HEK293 (cell line): Measurements from ENCODE around the gene C1RL.

Experiments
- CTCF ChIA-PET: fragments of 350-600 bp; formaldehyde crosslinking; extraction: SDS; loops from one replicate; lab custom pipeline; 2021; ENCODE audit warnings: antibody characterized with exemption; lab: Yijun Ruan, JAX
- POLR2A ChIA-PET: fragments of 300-600 bp; formaldehyde crosslinking; extraction: SDS; loops from one replicate; lab custom pipeline; 2020; ENCODE audit warnings: antibody characterized with exemption, inconsistent platforms; lab: Yijun Ruan, JAX
- H3K27ac ChIP-seq: fragments of 200-500 bp; sonication (Bioruptor generic); 2 replicates; pipeline ENCODE4 v1.5.1; 2014; ENCODE audit warnings: low read depth, low read length, control low read depth, inconsistent platforms; ENCODE audit errors: extremely low read depth
- H3K36me3 ChIP-seq, 2 experiments: fragments of 200-500 bp in 1 of 2; sonication (Bioruptor generic) in 1 of 2; 1 replicate in 1 of 2; 2 replicates in 1 of 2; pipeline ENCODE4 v1.5.1; 2014 to 2017; ENCODE audit warnings: inconsistent platforms in 2 of 2, low read length in 2 of 2; ENCODE audit not compliant: control insufficient read depth in 2 of 2, insufficient read depth in 1 of 2
- H3K4me1 ChIP-seq: fragments of 200-500 bp; sonication (Bioruptor generic); 2 replicates; pipeline ENCODE4 v1.5.1; 2014; ENCODE audit warnings: mild to moderate bottlenecking, low read length, inconsistent platforms; ENCODE audit not compliant: control insufficient read depth, insufficient read depth
- H3K4me3 ChIP-seq: 2 replicates; pipeline ENCODE4 v1.5.1; 2011; ENCODE audit warnings: low read depth, mild to moderate bottlenecking, control low read depth, low read length, moderate library complexity
- H3K9me3 ChIP-seq: fragments of 200-500 bp; sonication (Bioruptor generic); 2 replicates; pipeline ENCODE4 v1.5.1; 2014; ENCODE audit warnings: low read depth, low read length, inconsistent platforms; ENCODE audit not compliant: control insufficient read depth, insufficient read depth
- BCL11B ChIP-seq: fragments of 450-650 bp; formaldehyde crosslinking; IDR thresholded peaks from 2 replicates; pipeline ENCODE4 v1.5.1; 2016; ENCODE audit warnings: low read depth, missing biosample characterization, missing genetic modification characterization
- CTCF ChIP-seq: fragments of 450-650 bp; formaldehyde crosslinking; IDR thresholded peaks from 2 replicates; pipeline ENCODE4 v1.5.1; 2016; ENCODE audit warnings: missing biosample characterization, missing genetic modification characterization
- GLIS1 ChIP-seq: fragments of 450-650 bp; formaldehyde crosslinking; IDR thresholded peaks from 2 replicates; pipeline ENCODE4 v1.5.1; 2016; ENCODE audit warnings: missing biosample characterization, missing genetic modification characterization
- GLIS2 ChIP-seq: fragments of 450-650 bp; formaldehyde crosslinking; IDR thresholded peaks from 2 replicates; pipeline ENCODE4 v1.5.1; 2016; ENCODE audit warnings: missing biosample characterization, missing genetic modification characterization
- HOXC10 ChIP-seq: sonication (generic); formaldehyde crosslinking; IDR thresholded peaks from 2 replicates; pipeline ENCODE4 v1.8.1; 2023; ENCODE audit warnings: mild to moderate bottlenecking, missing genetic modification reagents
- KLF16 ChIP-seq: fragments of 450-650 bp; formaldehyde crosslinking; IDR thresholded peaks from 2 replicates; pipeline ENCODE4 v1.5.1; 2017; ENCODE audit warnings: missing biosample characterization, missing genetic modification characterization
- SALL2 ChIP-seq: fragments of 450-650 bp; formaldehyde crosslinking; IDR thresholded peaks from 2 replicates; pipeline ENCODE4 v1.5.0; 2017; ENCODE audit warnings: missing biosample characterization, mild to moderate bottlenecking, missing genetic modification characterization, borderline replicate concordance
- SCRT1 ChIP-seq: fragments of 450-650 bp; formaldehyde crosslinking; IDR thresholded peaks from 2 replicates; pipeline ENCODE4 v1.5.1; 2016; ENCODE audit warnings: missing biosample characterization, missing genetic modification characterization, borderline replicate concordance
- SP7 ChIP-seq: fragments of 450-650 bp; formaldehyde crosslinking; IDR thresholded peaks from 2 replicates; pipeline ENCODE4 v1.5.1; 2016; ENCODE audit warnings: missing biosample characterization, missing genetic modification characterization
- ZBTB20 ChIP-seq: fragments of 450-650 bp; formaldehyde crosslinking; IDR thresholded peaks from 2 replicates; pipeline ENCODE4 v1.5.1; 2016; ENCODE audit warnings: missing biosample characterization, missing genetic modification characterization
- ZFP69B ChIP-seq: fragments of 450-650 bp; formaldehyde crosslinking; IDR thresholded peaks from 2 replicates; pipeline ENCODE4 v1.5.1; 2016; ENCODE audit warnings: missing biosample characterization, missing genetic modification characterization
- ZNF132 ChIP-seq: fragments of 450-650 bp; formaldehyde crosslinking; IDR thresholded peaks from 2 replicates; pipeline ENCODE4 v1.5.1; 2017; ENCODE audit warnings: missing biosample characterization, missing genetic modification characterization, borderline replicate concordance
- ZNF146 ChIP-seq: fragments of 450-650 bp; formaldehyde crosslinking; IDR thresholded peaks from 2 replicates; pipeline ENCODE4 v1.5.1; 2016; ENCODE audit warnings: missing biosample characterization, missing genetic modification characterization
- ZNF211 ChIP-seq: fragments of 450-650 bp; formaldehyde crosslinking; IDR thresholded peaks from 2 replicates; pipeline ENCODE4 v1.5.1; 2016; ENCODE audit warnings: low read depth, missing biosample characterization, missing genetic modification characterization
- ZNF302 ChIP-seq: fragments of 450-650 bp; formaldehyde crosslinking; IDR thresholded peaks from 2 replicates; pipeline ENCODE4 v1.5.1; 2016; ENCODE audit warnings: missing biosample characterization, missing genetic modification characterization, low read depth
- ZNF529 ChIP-seq: fragments of 450-650 bp; formaldehyde crosslinking; IDR thresholded peaks from 2 replicates; pipeline ENCODE4 v1.5.1; 2017; ENCODE audit warnings: missing genetic modification characterization, missing biosample characterization; ENCODE audit not compliant: insufficient replicate concordance
- ZNF549 ChIP-seq: fragments of 450-650 bp; IDR thresholded peaks from 2 replicates; pipeline ENCODE4 v1.5.1; 2018; ENCODE audit warnings: missing biosample characterization, missing genetic modification characterization, mild to moderate bottlenecking, inconsistent platforms, moderate library complexity
- ZNF558 ChIP-seq: fragments of 450-650 bp; formaldehyde crosslinking; IDR thresholded peaks from 2 replicates; pipeline ENCODE4 v1.5.1; 2016; ENCODE audit warnings: missing biosample characterization, missing genetic modification characterization
- ZNF624 ChIP-seq: fragments of 450-650 bp; formaldehyde crosslinking; IDR thresholded peaks from 2 replicates; pipeline ENCODE4 v1.5.1; 2017; ENCODE audit warnings: missing biosample characterization, missing genetic modification characterization
- ZNF830 ChIP-seq: fragments of 450-650 bp; IDR thresholded peaks from 2 replicates; pipeline ENCODE4 v1.5.0; 2018; ENCODE audit warnings: missing biosample characterization, missing genetic modification characterization, low read depth, mild to moderate bottlenecking, moderate library complexity
- TF ChIP-seq, protein P1 (sequence below): fragments of 450-650 bp; IDR thresholded peaks from 2 replicates; pipeline ENCODE4 v1.5.1; 2018; ENCODE audit warnings: missing biosample characterization, mild to moderate bottlenecking, missing genetic modification characterization
- TF ChIP-seq, protein P2 (sequence below): fragments of 450-650 bp; formaldehyde crosslinking; IDR thresholded peaks from 2 replicates; pipeline ENCODE4 v1.5.1; 2016; ENCODE audit warnings: missing biosample characterization, missing genetic modification characterization
- TF ChIP-seq, protein P3 (sequence below): fragments of 450-650 bp; formaldehyde crosslinking; IDR thresholded peaks from 2 replicates; pipeline ENCODE4 v1.5.1; 2017; ENCODE audit warnings: missing biosample characterization, missing genetic modification characterization
- TF ChIP-seq, protein P4 (sequence below): fragments of 450-650 bp; formaldehyde crosslinking; IDR thresholded peaks from 2 replicates; pipeline ENCODE4 v1.5.1; 2016; ENCODE audit warnings: missing biosample characterization, missing genetic modification characterization, low read depth
- TF ChIP-seq, protein P5 (sequence below): fragments of 450-650 bp; formaldehyde crosslinking; IDR thresholded peaks from 2 replicates; pipeline ENCODE4 v1.5.0; 2017; ENCODE audit warnings: missing biosample characterization, missing genetic modification characterization, borderline replicate concordance

C1RL gene

GRCh38 chr12:7066596-7066995 lies 42.4 kb downstream of the C1RL start:
- Histone ChIP-seq H3K9me3 (no peaks in the 10 kb centered on the region), H3K4me1 (no peaks in the 10 kb centered on the region), H3K4me3 (no peak overlapping the region), H3K27ac (no peak overlapping the region), H3K36me3 (no peaks in the 10 kb centered on the region)
- ChIA-PET CTCF (interaction anchor here (0.7 kb wide), 1 partner anchor 1154 kb away, joined by 3 read pairs; no protein-coding TSS in a partner anchor), POLR2A (no interaction called here)
- no peak for TF ChIP-seq ZNF302 (tag by site-specific recombination)
- no peak for TF ChIP-seq ZNF146 (tag by site-specific recombination)
- no peak for TF ChIP-seq ZFP69B (tag by site-specific recombination)
- TF ChIP-seq, protein P1, sequence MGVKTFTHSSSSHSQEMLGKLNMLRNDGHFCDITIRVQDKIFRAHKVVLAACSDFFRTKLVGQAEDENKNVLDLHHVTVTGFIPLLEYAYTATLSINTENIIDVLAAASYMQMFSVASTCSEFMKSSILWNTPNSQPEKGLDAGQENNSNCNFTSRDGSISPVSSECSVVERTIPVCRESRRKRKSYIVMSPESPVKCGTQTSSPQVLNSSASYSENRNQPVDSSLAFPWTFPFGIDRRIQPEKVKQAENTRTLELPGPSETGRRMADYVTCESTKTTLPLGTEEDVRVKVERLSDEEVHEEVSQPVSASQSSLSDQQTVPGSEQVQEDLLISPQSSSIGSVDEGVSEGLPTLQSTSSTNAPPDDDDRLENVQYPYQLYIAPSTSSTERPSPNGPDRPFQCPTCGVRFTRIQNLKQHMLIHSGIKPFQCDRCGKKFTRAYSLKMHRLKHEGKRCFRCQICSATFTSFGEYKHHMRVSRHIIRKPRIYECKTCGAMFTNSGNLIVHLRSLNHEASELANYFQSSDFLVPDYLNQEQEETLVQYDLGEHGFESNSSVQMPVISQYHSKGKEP (tag by site-specific recombination), result no peak
- no peak for TF ChIP-seq SCRT1 (tag by site-specific recombination)
- no peak for TF ChIP-seq HOXC10 (CRISPR knock-in tag)
- TF ChIP-seq ZNF830 (tag by site-specific recombination), result no peak
- no peak for TF ChIP-seq CTCF (tag by site-specific recombination)

GRCh38 chr12:7065073-7065623 lies 43.9 kb downstream of the C1RL start:
- H3K36me3 ChIP-seq, result no peaks in the 10 kb centered on the region
- POLR2A ChIA-PET, result no interaction called here
- no peaks in the 10 kb centered on the region for H3K9me3 ChIP-seq
- TF ChIP-seq ZBTB20 (tag by site-specific recombination), result no peak
- no peak for TF ChIP-seq ZNF549
- TF ChIP-seq BCL11B, result no peak
- no peak for TF ChIP-seq ZNF624 (tag by site-specific recombination)
- no peak for TF ChIP-seq SALL2
- no peak for TF ChIP-seq ZNF132 (tag by site-specific recombination)
- TF ChIP-seq, protein P2, sequence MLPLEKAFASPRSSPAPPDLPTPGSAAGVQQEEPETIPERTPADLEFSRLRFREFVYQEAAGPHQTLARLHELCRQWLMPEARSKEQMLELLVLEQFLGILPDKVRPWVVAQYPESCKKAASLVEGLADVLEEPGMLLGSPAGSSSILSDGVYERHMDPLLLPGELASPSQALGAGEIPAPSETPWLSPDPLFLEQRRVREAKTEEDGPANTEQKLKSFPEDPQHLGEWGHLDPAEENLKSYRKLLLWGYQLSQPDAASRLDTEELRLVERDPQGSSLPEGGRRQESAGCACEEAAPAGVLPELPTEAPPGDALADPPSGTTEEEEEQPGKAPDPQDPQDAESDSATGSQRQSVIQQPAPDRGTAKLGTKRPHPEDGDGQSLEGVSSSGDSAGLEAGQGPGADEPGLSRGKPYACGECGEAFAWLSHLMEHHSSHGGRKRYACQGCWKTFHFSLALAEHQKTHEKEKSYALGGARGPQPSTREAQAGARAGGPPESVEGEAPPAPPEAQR (tag by site-specific recombination), result no peak
- TF ChIP-seq SP7 (tag by site-specific recombination), result no peak
- TF ChIP-seq GLIS2 (tag by site-specific recombination), result no peak
- TF ChIP-seq, protein P3, sequence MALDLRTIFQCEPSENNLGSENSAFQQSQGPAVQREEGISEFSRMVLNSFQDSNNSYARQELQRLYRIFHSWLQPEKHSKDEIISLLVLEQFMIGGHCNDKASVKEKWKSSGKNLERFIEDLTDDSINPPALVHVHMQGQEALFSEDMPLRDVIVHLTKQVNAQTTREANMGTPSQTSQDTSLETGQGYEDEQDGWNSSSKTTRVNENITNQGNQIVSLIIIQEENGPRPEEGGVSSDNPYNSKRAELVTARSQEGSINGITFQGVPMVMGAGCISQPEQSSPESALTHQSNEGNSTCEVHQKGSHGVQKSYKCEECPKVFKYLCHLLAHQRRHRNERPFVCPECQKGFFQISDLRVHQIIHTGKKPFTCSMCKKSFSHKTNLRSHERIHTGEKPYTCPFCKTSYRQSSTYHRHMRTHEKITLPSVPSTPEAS (tag by site-specific recombination), result no peak
- TF ChIP-seq, protein P4, sequence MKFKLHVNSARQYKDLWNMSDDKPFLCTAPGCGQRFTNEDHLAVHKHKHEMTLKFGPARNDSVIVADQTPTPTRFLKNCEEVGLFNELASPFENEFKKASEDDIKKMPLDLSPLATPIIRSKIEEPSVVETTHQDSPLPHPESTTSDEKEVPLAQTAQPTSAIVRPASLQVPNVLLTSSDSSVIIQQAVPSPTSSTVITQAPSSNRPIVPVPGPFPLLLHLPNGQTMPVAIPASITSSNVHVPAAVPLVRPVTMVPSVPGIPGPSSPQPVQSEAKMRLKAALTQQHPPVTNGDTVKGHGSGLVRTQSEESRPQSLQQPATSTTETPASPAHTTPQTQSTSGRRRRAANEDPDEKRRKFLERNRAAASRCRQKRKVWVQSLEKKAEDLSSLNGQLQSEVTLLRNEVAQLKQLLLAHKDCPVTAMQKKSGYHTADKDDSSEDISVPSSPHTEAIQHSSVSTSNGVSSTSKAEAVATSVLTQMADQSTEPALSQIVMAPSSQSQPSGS (tag by site-specific recombination), result no peak
- TF ChIP-seq ZNF529 (tag by site-specific recombination), result no peak
- no peak for TF ChIP-seq KLF16 (tag by site-specific recombination)
- TF ChIP-seq ZNF558 (tag by site-specific recombination), result no peak
- no peak for TF ChIP-seq ZNF211 (tag by site-specific recombination)
- TF ChIP-seq, protein P5, sequence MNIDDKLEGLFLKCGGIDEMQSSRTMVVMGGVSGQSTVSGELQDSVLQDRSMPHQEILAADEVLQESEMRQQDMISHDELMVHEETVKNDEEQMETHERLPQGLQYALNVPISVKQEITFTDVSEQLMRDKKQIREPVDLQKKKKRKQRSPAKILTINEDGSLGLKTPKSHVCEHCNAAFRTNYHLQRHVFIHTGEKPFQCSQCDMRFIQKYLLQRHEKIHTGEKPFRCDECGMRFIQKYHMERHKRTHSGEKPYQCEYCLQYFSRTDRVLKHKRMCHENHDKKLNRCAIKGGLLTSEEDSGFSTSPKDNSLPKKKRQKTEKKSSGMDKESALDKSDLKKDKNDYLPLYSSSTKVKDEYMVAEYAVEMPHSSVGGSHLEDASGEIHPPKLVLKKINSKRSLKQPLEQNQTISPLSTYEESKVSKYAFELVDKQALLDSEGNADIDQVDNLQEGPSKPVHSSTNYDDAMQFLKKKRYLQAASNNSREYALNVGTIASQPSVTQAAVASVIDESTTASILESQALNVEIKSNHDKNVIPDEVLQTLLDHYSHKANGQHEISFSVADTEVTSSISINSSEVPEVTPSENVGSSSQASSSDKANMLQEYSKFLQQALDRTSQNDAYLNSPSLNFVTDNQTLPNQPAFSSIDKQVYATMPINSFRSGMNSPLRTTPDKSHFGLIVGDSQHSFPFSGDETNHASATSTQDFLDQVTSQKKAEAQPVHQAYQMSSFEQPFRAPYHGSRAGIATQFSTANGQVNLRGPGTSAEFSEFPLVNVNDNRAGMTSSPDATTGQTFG (tag by site-specific recombination), result no peak
- no peak for TF ChIP-seq GLIS1 (tag by site-specific recombination)
- TF ChIP-seq, all 188 proteins: peak for 0
- CTCF ChIA-PET, result interaction anchor here (0.7 kb wide), 1 partner anchor 104 kb away, joined by 3 read pairs; no protein-coding TSS in a partner anchor
- H3K4me3 ChIP-seq, result no peak overlapping the region
- H3K27ac ChIP-seq, result no peak overlapping the region
- no peaks in the 10 kb centered on the region for H3K4me1 ChIP-seq
